ENCODE data around the gene MAP2K6. TPM values are rescaled to one million over a fixed set of nuclear protein-coding genes. Genes with fewer than 3 reads are reported as not detected.

MAP2K6 gene
- total and polyA plus RNA-seq, 5 experiments from 2014 or later: 12.9 to 18.9 (median 15.9) TPM

DNA sequence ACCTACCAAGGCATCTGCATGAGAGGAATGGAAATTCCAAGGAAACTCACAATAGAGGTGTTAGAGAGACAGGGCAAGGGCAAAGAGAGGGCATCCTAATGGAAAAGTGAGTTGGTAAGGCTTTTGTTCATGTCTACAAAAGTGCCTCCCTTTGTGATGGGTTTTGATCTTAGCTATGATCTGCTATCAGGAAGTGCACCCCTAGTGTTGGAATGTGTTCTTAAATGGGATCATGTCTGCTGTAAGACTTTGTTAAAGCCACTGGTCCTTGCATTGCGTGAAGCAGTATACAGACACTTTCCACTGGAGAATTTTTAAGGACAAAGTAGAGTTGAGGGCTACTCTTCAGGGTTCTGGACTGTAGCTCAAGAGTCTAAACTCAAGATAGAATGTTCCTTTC, 92.0 kb downstream of the MAP2K6 start:
- Mint-ChIP-seq H3K4me1 (peaks cover 11 to 38% (median 35%) of the 10 kb centered on the region in 4 donors), H3K36me3 (peaks cover 26 to 48% (median 42%) of the 10 kb centered on the region in 3 donors), H3K27ac (peak overlapping the region in 2 of 10 donors; percentile 31 to 46), H3K27me3 (no peaks in the 10 kb centered on the region), H3K9me3 (no peaks in the 10 kb centered on the region), H3K4me3 (no peak overlapping the region)
- DNase-seq (no peak), ATAC-seq (no peak)
- POLR2A ChIA-PET: no interaction called here

DNA sequence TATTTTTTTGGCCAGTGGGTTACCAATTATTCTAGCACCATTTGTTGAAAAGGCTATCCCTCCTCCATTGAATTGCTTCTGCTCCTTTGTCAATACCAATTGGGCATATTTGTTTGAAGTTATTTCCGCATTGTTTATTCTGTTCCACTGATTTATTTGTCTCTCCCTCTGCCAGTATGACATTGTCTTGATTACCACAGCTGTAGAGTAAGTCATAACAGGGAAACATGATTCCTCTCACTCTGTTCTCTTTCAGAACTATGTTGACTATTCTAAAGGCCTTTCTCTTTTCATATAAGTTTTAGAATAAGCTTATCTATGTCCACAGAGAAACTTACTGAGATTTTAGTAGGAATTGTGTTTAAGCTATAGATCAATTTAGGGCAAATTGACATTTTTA, 94.3 kb downstream of the MAP2K6 start:
- H3K27me3 Mint-ChIP-seq: no peaks in the 10 kb centered on the region
- no peaks in the 10 kb centered on the region for H3K9me3 Mint-ChIP-seq
- ATAC-seq (no peak), DNase-seq (no peak)
- H3K4me3 Mint-ChIP-seq: no peak overlapping the region
- peaks cover 29 to 54% (median 42%) of the 10 kb centered on the region in 3 donors for H3K36me3 Mint-ChIP-seq
- H3K27ac Mint-ChIP-seq: no peak overlapping the region
- POLR2A ChIA-PET: no interaction called here
- H3K4me1 Mint-ChIP-seq: peaks cover 5 to 21% (median 15%) of the 10 kb centered on the region in 4 donors

GRCh38 chr17:69511250-69511649, 96.8 kb downstream of the MAP2K6 start:
- POLR2A ChIA-PET: no interaction called here
- no peak overlapping the region for H3K4me3 Mint-ChIP-seq
- H3K27me3 Mint-ChIP-seq: no peaks in the 10 kb centered on the region
- H3K9me3 Mint-ChIP-seq: no peaks in the 10 kb centered on the region
- peaks cover 4 to 12% (median 8%) of the 10 kb centered on the region in 4 donors for H3K4me1 Mint-ChIP-seq
- DNase-seq (no peak), ATAC-seq (no peak)
- no peak overlapping the region for H3K27ac Mint-ChIP-seq
- H3K36me3 Mint-ChIP-seq: peaks cover 21 to 43% (median 34%) of the 10 kb centered on the region in 3 donors

GRCh38 chr17:69512946-69513345, 98.4 kb downstream of the MAP2K6 start:
- Mint-ChIP-seq H3K36me3 (peaks cover 8 to 46% (median 34%) of the 10 kb centered on the region in 3 donors), H3K9me3 (no peaks in the 10 kb centered on the region), H3K27ac (peak overlapping the region in 1 of 10 donors; percentile 33), H3K4me1 (peaks cover 4 to 16% (median 7%) of the 10 kb centered on the region in 4 donors), H3K27me3 (no peaks in the 10 kb centered on the region), H3K4me3 (no peak overlapping the region)
- ATAC-seq: no peak
- POLR2A ChIA-PET: no interaction called here
- no peak for DNase-seq

- Mint-ChIP-seq H3K9me3 (no peaks in the 10 kb centered on the region), H3K27me3 (no peaks in the 10 kb centered on the region), H3K4me3 (no peak overlapping the region), H3K4me1 (peaks cover 0 to 16% (median 1%) of the 10 kb centered on the region in 4 donors), H3K27ac (no peak overlapping the region), H3K36me3 (peaks cover 3 to 60% (median 43%) of the 10 kb centered on the region in 3 donors)
- no peak for DNase-seq
- POLR2A ChIA-PET: no interaction called here
- no peak for ATAC-seq
Measured at GRCh38 chr17:69516225-69516624, 101.7 kb downstream of the MAP2K6 start.

GRCh38 chr17:69516911-69517310, 102.4 kb downstream of the MAP2K6 start:
- POLR2A ChIA-PET: no interaction called here
- DNase-seq: no peak
- H3K36me3 Mint-ChIP-seq: peaks cover 3 to 67% (median 46%) of the 10 kb centered on the region in 3 donors

DNA sequence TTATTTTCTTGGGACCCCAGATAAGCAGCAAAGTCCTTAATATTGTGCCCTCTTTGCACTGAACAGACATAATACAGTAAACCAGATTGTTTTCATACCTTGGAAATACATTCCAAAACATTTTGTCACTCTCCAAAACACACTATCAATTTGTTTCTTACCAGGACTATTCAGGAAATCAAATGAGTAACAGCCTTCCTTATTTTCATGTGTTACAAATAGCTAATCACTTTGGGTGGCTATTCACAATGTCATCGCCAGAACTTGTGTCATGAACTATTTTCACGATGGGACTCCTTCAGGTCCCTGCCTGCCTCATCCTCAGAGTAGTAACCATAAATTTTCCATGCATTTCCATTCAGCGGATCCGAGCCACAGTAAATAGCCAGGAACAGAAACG, 104.5 kb downstream of the MAP2K6 start:
- H3K9me3 Mint-ChIP-seq: no peaks in the 10 kb centered on the region
- POLR2A ChIA-PET: no interaction called here
- H3K4me1 Mint-ChIP-seq: peaks cover 0 to 20% (median 4%) of the 10 kb centered on the region in 4 donors
- DNase-seq: no peak
- no peak for ATAC-seq
- peaks cover 0 to 78% (median 51%) of the 10 kb centered on the region in 3 donors for H3K36me3 Mint-ChIP-seq
- no peak overlapping the region for H3K4me3 Mint-ChIP-seq
- H3K27ac Mint-ChIP-seq: no peak overlapping the region
- no peaks in the 10 kb centered on the region for H3K27me3 Mint-ChIP-seq

More at GRCh38 chr17:69516911-69517310, 102.4 kb downstream of the MAP2K6 start:
- H3K27me3 Mint-ChIP-seq: no peaks in the 10 kb centered on the region
- peaks cover 0 to 16% (median 1%) of the 10 kb centered on the region in 4 donors for H3K4me1 Mint-ChIP-seq
- no peak for ATAC-seq
- peak overlapping the region in 2 of 10 donors; percentile 21 to 54 for H3K27ac Mint-ChIP-seq
- H3K4me3 Mint-ChIP-seq: peak overlapping the region in 1 of 10 donors; percentile 28
- H3K9me3 Mint-ChIP-seq: no peaks in the 10 kb centered on the region

DNA sequence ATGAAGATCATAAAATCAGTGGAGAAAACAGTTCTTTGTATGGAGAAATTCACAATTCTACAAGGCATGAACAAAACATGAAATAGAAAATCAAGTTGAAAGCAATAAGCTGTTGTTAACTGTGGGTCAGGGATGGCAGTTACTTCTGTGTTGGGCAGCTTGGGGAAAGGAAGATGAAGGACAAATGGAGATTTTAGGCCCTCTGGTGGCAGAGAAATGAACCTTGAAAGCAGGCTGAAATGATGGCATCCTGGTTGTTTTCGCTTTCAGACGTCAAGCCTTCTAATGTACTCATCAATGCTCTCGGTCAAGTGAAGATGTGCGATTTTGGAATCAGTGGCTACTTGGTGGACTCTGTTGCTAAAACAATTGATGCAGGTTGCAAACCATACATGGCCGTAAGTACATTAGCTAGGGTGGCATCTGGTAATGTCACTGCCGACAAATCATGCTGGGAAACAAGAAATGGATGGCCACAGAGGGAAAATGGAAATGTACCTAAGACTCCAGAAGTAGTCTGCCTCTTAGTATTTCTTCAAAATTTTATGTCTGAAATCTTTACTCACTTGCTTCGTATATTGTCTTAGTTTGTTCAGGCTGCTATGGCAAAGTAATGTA, 108.9 kb downstream of the MAP2K6 start:
- Mint-ChIP-seq H3K4me1 (peaks cover 0 to 5% (median 4%) of the 10 kb centered on the region in 4 donors), H3K4me3 (no peak overlapping the region), H3K9me3 (no peaks in the 10 kb centered on the region), H3K27ac (peak overlapping the region in 1 of 10 donors; percentile 12), H3K27me3 (no peaks in the 10 kb centered on the region), H3K36me3 (peaks cover 20 to 94% (median 64%) of the 10 kb centered on the region in 3 donors)
- ATAC-seq (no peak), DNase-seq (peak in 2 of 10 donors; percentile 6 to 9)
- POLR2A ChIA-PET: interaction anchor here (0.6 kb wide), 1 partner anchor 115 kb away, joined by 5 read pairs; no protein-coding TSS in a partner anchor

- POLR2A ChIA-PET: no interaction called here
- DNase-seq (no peak), ATAC-seq (no peak)
- peaks cover 20 to 91% (median 54%) of the 10 kb centered on the region in 3 donors for H3K36me3 Mint-ChIP-seq
- H3K27me3 Mint-ChIP-seq: no peaks in the 10 kb centered on the region
- H3K9me3 Mint-ChIP-seq: no peaks in the 10 kb centered on the region
- H3K4me1 Mint-ChIP-seq: peaks cover 0 to 5% (median 4%) of the 10 kb centered on the region in 4 donors
- no peak overlapping the region for H3K4me3 Mint-ChIP-seq
- H3K27ac Mint-ChIP-seq: no peak overlapping the region
Measured at GRCh38 chr17:69524854-69525253, 110.4 kb downstream of the MAP2K6 start.

DNA sequence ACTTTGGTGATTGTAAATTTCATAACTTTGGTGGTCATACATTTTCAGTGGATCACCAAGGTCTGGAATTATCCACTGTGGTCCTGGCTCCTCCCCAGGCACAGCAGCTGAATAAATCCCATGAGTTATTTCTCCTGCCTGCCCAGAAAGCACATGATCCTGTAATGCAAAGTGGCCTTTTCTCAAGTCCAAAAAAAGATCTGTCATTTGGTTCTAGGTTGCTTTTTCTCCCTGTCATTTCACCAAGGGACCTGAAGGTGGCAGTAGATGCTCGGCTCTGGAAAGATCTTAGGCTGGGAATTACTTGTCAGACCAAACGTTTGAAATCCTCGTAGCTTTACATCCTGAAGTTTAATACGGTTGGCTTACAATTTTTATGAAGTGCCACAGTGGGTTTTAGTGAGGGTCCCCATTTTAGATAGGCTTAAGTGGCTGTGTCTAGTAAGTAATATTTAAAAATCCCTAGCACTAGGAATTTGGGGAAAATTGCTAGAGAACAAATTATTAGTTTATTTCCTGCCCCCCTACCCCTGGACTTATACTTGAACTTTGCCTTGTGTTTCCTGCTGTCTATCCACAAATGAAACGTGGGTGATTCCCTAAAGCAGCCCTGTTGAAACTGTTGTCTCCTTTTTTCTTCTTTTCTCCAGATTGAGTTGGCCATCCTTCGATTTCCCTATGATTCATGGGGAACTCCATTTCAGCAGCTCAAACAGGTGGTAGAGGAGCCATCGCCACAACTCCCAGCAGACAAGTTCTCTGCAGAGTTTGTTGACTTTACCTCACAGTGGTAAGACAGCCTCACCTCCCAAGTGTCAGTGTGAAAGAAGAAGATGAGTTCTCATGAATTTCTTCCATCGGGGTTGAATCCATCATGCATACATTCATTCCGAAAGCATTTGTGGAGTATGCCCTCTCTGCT, 111.7 kb downstream of the MAP2K6 start:
- Mint-ChIP-seq H3K4me3 (no peak overlapping the region), H3K27ac (no peak overlapping the region), H3K36me3 (peaks cover 20 to 89% (median 51%) of the 10 kb centered on the region in 3 donors), H3K9me3 (no peaks in the 10 kb centered on the region), H3K27me3 (no peaks in the 10 kb centered on the region), H3K4me1 (peaks cover under 1 to 5% (median 4%) of the 10 kb centered on the region in 4 donors)
- POLR2A ChIA-PET: no interaction called here
- ATAC-seq (no peak), DNase-seq (peak in 2 of 10 donors; percentile 7)

- ATAC-seq: no peak
- Mint-ChIP-seq H3K4me1 (peaks cover 5 to 18% (median 12%) of the 10 kb centered on the region in 4 donors), H3K9me3 (no peaks in the 10 kb centered on the region), H3K4me3 (no peak overlapping the region), H3K27me3 (no peaks in the 10 kb centered on the region), H3K27ac (no peak overlapping the region), H3K36me3 (peaks cover 29 to 87% (median 58%) of the 10 kb centered on the region in 3 donors)
- DNase-seq: no peak
- POLR2A ChIA-PET: interaction anchor here (0.7 kb wide), 1 partner anchor 79 kb away, joined by 8 read pairs; no protein-coding TSS in a partner anchor
Measured at GRCh38 chr17:69528035-69528434, 113.5 kb downstream of the MAP2K6 start.

- Mint-ChIP-seq H3K4me3 (peak overlapping the region in 6 of 10 donors; percentile 3 to 66 (median 20)), H3K27ac (peak overlapping the region in 5 of 10 donors; percentile 43 to 71 (median 61)), H3K27me3 (no peaks in the 10 kb centered on the region), H3K36me3 (peaks cover 32 to 83% (median 50%) of the 10 kb centered on the region in 3 donors), H3K9me3 (no peaks in the 10 kb centered on the region), H3K4me1 (peaks cover 2 to 36% (median 16%) of the 10 kb centered on the region in 4 donors)
- peak in 2 of 10 donors; percentile 13 to 27 for DNase-seq
- peak in 1 of 2 donors; percentile 38 for ATAC-seq
- POLR2A ChIA-PET: no interaction called here
Measured at GRCh38 chr17:69533481-69534234, 119.2 kb downstream of the MAP2K6 start.
